Nephron progenitor cell (in vitro differentiated cells): ENCODE measurements around the gene RNASEH2A.
A peak's percentile ranks its signal among the peaks of the same experiment; 100 is the strongest.

Experiments
- DNase-seq: peaks from one replicate; pipeline ENCODE4 v3.0.0; 2021
- H3K27ac Mint-ChIP-seq: 2 replicates; pipeline ENCODE4 v1.8.0; 2021; ENCODE audit warnings: mild to moderate bottlenecking, moderate library complexity, mixed read lengths
- H3K27me3 Mint-ChIP-seq: 2 replicates; pipeline ENCODE4 v1.8.0; 2021; ENCODE audit warnings: mild to moderate bottlenecking, low read depth, mixed read lengths; ENCODE audit not compliant: poor library complexity
- H3K36me3 Mint-ChIP-seq: 2 replicates; pipeline ENCODE4 v1.8.0; 2021; ENCODE audit warnings: low read depth, mixed read lengths
- H3K4me1 Mint-ChIP-seq: 2 replicates; pipeline ENCODE4 v1.8.0; 2021; ENCODE audit warnings: mixed read lengths
- H3K4me3 Mint-ChIP-seq: 2 replicates; pipeline ENCODE4 v1.8.0; 2021; ENCODE audit warnings: mild to moderate bottlenecking, moderate library complexity, mixed read lengths
- H3K9me3 Mint-ChIP-seq: 2 replicates; pipeline ENCODE4 v1.8.0; 2021; ENCODE audit warnings: mild to moderate bottlenecking, moderate library complexity, mixed read lengths
- TF ChIP-seq, protein P1 (sequence below): fragments of 200-600 bp; sonication (generic); IDR thresholded peaks from 2 replicates; pipeline ENCODE4 v1.5.0; 2021; ENCODE audit warnings: antibody characterized with exemption

RNASEH2A gene

DNA sequence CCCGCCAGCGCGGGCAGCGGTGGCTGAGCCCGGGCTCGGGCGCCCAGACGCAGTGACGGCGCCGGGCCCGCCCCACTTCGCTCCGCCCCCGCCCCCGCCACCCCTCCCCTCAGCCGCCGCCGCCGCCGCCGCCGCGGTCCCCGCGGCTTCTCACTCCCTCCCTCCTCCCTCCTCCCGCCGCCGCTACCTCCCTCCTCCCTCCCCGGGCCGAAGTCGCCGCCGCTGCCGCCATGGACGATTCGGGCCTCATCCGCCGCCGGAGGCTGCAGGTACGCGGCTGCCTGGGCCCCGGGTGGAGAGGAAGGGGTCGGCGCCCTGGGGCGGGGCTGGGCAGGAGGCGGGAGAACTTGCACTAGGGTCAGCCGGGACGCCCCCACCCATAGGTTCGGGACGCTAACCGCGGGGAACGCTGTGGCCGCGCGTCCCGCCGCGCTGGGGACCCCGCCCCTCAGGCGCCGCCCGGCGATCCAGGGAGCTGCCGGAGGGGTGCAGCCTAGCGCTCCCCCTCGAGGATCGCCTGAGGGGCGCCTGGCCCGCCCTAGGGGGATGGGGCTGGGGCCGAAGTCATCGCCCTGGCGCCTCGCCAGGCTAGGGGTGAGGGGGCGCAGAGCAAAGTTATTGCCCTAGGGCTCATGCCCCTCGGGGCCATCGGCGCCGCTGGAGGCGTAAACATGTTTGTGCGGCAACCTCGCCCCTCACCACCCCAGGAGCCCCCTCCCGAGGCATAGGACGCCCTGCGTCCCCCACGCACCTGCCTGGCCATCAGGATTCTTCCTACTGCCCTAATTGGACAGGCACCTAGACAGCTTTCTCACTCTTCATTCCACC, 27.6 kb downstream of the RNASEH2A start:
- Mint-ChIP-seq H3K36me3 (no peaks in the 10 kb centered on the region), H3K9me3 (no peaks in the 10 kb centered on the region), H3K27me3 (peaks cover 94% of the 10 kb centered on the region), H3K27ac (no peak overlapping the region), H3K4me3 (peak overlapping the region; percentile 62), H3K4me1 (peaks cover 21% of the 10 kb centered on the region)
- TF ChIP-seq, protein P1, sequence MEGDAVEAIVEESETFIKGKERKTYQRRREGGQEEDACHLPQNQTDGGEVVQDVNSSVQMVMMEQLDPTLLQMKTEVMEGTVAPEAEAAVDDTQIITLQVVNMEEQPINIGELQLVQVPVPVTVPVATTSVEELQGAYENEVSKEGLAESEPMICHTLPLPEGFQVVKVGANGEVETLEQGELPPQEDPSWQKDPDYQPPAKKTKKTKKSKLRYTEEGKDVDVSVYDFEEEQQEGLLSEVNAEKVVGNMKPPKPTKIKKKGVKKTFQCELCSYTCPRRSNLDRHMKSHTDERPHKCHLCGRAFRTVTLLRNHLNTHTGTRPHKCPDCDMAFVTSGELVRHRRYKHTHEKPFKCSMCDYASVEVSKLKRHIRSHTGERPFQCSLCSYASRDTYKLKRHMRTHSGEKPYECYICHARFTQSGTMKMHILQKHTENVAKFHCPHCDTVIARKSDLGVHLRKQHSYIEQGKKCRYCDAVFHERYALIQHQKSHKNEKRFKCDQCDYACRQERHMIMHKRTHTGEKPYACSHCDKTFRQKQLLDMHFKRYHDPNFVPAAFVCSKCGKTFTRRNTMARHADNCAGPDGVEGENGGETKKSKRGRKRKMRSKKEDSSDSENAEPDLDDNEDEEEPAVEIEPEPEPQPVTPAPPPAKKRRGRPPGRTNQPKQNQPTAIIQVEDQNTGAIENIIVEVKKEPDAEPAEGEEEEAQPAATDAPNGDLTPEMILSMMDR: no peak
- DNase-seq: peak; percentile 65

DNA sequence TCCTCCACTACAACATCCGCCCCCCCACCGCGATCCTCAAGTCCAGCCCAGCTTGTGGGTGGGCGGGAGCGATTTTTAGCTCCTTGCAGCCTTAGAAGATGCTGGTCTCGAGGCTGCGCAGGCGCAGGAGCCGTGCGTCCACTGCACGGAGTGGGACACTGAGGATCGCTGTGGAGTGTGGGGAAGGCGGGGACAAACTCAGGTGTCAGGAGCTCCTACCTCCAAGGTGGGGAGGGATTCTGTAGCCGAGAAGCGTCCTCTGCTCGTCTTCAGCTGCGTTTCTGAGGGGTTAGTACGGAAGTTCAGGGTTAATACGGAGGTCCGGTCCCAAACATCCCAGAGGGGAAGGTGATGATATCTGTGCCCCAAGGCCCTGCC, 28.2 kb downstream of the RNASEH2A start, which contains the start of gene RTBDN:
TSS of gene RTBDN (minus strand) at position 14 of the 378 bp plus-strand sequence. CDS start 4,600 bp downstream, outside the sequence.
- no peak within 1 kb of the TSS for H3K27ac Mint-ChIP-seq
- peaks cover 27% of the 10 kb centered on the region for H3K4me1 Mint-ChIP-seq
- peaks cover 94% of the 10 kb centered on the region for H3K27me3 Mint-ChIP-seq
- no peaks in the 10 kb centered on the region for H3K9me3 Mint-ChIP-seq
- DNase-seq: no peak
- peak within 1 kb of the TSS; percentile 62 for H3K4me3 Mint-ChIP-seq
- TF ChIP-seq, protein P1: no peak
- no peaks in the 10 kb centered on the region for H3K36me3 Mint-ChIP-seq

DNA sequence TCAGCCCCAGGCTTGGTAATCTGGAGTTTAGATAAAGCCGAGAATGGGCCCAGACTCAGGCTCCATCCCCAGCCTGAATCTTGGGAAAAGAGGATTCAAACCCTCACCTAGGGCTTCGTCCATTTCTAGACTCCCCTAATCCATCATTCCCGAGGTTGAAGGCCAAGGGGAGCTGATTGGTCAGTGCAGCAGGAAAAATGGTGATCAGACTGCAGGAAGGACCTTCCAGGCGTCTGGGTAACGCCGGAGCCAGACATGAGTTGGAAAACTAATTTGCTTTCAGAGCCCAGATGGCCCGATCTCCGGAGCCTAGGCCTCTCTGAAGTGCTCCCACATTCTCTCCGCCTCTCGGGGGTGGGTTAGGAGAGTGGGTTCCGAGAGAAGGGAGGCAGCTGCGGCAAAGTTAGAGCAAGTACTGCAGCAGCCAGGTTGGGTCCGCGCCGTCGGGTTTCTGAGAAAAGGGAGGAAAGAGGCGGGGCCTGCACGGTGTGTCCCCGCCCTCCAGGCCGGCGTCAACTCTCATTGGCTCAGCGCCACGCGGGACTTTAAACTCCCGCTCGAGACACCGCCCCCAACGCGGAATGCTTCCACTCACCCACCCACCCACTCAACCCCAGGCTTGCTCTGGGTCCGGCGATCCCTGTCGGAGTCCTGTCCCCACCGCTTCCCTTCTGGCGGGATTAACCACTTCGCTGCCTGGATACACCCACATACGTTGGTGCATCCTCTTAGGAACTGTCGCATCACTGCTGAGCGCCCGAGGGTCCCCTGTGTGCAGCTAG, 28.8 kb downstream of the RNASEH2A start:
- H3K36me3 Mint-ChIP-seq: no peaks in the 10 kb centered on the region
- peak overlapping the region; percentile 62 for H3K4me3 Mint-ChIP-seq
- H3K9me3 Mint-ChIP-seq: no peaks in the 10 kb centered on the region
- peaks cover 31% of the 10 kb centered on the region for H3K4me1 Mint-ChIP-seq
- peaks cover 94% of the 10 kb centered on the region for H3K27me3 Mint-ChIP-seq
- DNase-seq: peak; percentile 59
- TF ChIP-seq, protein P1: no peak
- no peak overlapping the region for H3K27ac Mint-ChIP-seq

DNA sequence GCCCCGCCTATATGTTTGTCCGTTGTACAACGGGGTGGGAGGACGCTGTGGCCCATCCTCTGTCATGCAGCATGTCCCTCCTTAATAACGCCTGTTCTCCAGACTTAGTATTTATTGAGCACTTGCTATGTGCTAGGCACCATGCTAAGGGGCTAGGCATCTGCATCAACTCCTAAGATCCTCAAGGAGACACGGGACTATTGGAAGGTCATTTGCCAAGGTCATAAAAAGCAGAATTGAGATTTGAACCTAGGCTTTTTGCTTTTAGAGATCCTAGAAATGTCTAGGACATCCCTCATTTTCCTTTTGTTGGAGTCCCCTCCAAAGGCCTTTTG, 30.1 kb downstream of the RNASEH2A start:
- no peaks in the 10 kb centered on the region for H3K36me3 Mint-ChIP-seq
- TF ChIP-seq, protein P1: no peak
- peak overlapping the region; percentile 60 for H3K4me3 Mint-ChIP-seq
- H3K4me1 Mint-ChIP-seq: peaks cover 44% of the 10 kb centered on the region
- no peak for DNase-seq
- no peaks in the 10 kb centered on the region for H3K9me3 Mint-ChIP-seq
- no peak overlapping the region for H3K27ac Mint-ChIP-seq
- peaks cover 84% of the 10 kb centered on the region for H3K27me3 Mint-ChIP-seq

DNA sequence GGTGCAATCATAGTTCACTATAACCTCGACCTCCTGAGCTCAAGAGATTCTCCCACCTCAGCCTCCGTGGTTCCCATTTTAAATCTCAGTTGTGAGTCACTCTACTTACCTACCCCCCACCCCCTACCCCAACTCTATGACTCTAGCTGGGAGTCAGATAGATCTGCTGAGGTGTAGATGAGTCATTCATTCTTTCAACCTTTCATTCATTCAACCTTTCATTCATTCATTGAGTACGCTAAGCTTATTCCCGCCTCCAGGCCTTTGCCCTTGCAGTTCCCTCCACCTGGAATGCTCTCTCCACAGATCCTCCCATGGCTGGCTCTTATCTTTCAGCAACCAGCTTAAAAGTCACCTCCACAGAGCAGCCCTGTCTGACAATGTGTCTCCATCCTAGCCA, 30.8 kb downstream of the RNASEH2A start:
- Mint-ChIP-seq H3K9me3 (no peaks in the 10 kb centered on the region), H3K36me3 (no peaks in the 10 kb centered on the region), H3K4me3 (peak overlapping the region; percentile 54), H3K27ac (no peak overlapping the region), H3K4me1 (peaks cover 52% of the 10 kb centered on the region), H3K27me3 (peaks cover 79% of the 10 kb centered on the region)
- DNase-seq: no peak
- TF ChIP-seq, protein P1: no peak
